Immature natural killer cell (primary cell): Measurements from ENCODE around the gene CELA3A. TPM values are rescaled to one million over a fixed set of nuclear protein-coding genes. Genes with fewer than 3 reads are reported as not detected.
"Not testable (repeated sequence)": the region's sequence is repeated elsewhere in the genome, so short reads cannot be mapped to it uniquely, and the experiment has no call there.

Source experiments
- DNase-seq, 3 donors: peaks; one replicate each; pipeline ENCODE4 v3.0.0; 2022; ENCODE audit warnings: mixed read lengths in 1 of 3
- H3K27ac Mint-ChIP-seq, 6 donors: one replicate each; pipeline ENCODE4 v1.8.0; 2020; ENCODE audit warnings: mixed read lengths in 6 of 6, mild to moderate bottlenecking in 5 of 6, inconsistent platforms in 4 of 6, moderate library complexity in 3 of 6
- H3K27me3 Mint-ChIP-seq, 3 donors: one replicate each; pipeline ENCODE4 v1.8.0; 2020 to 2021; ENCODE audit warnings: low read depth in 3 of 3, mild to moderate bottlenecking in 3 of 3, mixed read lengths in 3 of 3, moderate library complexity in 3 of 3, inconsistent platforms in 1 of 3
- H3K36me3 Mint-ChIP-seq, 3 donors: one replicate each; pipeline ENCODE4 v1.8.0; 2020; ENCODE audit warnings: mixed read lengths in 3 of 3, inconsistent platforms in 2 of 3, mild to moderate bottlenecking in 2 of 3
- H3K4me1 Mint-ChIP-seq, 2 donors: one replicate each; pipeline ENCODE4 v1.8.0; 2020; ENCODE audit warnings: inconsistent platforms in 2 of 2, mild to moderate bottlenecking in 2 of 2, mixed read lengths in 2 of 2, moderate library complexity in 1 of 2
- H3K4me3 Mint-ChIP-seq, 5 donors: one replicate each; pipeline ENCODE4 v1.8.0; 2020; ENCODE audit warnings: mild to moderate bottlenecking in 5 of 5, mixed read lengths in 5 of 5, inconsistent platforms in 3 of 5, moderate library complexity in 3 of 5
- H3K9me3 Mint-ChIP-seq, 6 donors: one replicate each; pipeline ENCODE4 v1.8.0; 2020; ENCODE audit warnings: mild to moderate bottlenecking in 6 of 6, mixed read lengths in 6 of 6, inconsistent platforms in 4 of 6, moderate library complexity in 3 of 6
- polyA plus RNA-seq, 3 donors: library from polyadenylated mRNA; unstranded; fragments of 300-500 nt; fragmentation: Illumina TruSeq; gene quantifications; one replicate each; pipeline ENCODE4 v1.2.3, GENCODE V29; 2021

Gene CELA3A
- polyA plus RNA-seq, 3 donors from 2014 or later = not detected

DNA sequence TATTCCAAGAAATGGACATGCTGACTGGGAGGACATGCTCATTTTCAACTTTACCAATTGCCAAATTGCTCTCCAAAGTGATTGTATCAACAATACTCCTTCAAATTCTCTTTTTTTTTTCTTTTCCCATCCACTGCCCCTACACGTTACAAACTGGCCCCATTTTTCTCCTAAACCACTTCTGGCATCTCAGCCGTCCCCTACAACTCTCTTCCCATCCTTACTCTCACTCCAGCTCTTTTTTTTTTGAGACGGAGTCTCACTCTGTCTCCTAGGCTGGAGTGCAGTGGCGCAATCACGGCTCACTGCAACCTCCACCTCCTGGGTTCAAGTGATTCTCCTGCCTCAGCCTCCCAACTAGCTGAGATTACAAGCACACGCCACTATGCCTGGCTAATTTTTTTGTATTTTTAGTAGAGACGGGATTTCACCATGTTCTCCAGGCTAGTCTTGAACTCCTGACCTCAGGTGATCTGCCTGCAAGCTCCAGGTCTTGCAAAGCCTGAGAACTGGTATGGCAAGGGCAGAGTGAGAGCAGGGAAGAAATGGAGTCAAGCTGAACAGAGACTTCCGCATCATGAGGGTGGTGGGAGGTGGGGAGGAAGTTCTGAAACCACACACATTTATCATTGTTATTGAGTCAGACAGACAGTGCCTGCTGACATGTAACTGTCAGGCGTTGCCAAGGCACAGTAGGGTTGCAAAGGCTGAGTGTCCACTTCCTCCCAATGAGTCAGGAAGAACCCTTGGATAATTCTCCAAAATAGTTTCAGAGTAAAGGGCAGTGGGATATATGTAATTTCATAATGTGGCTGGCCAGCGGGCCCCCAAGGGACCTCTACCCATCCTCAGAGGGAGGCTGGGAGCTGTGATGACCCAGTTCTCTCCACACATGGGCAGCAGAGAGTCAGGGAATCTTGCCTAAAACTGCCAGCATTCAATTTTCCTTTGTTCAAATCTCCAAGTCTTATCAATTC is 17.4 kb downstream of the CELA3A start:
- no peaks in the 10 kb centered on the region for H3K9me3 Mint-ChIP-seq
- H3K27me3 Mint-ChIP-seq = peaks cover 0 to 4% (median 4%) of the 10 kb centered on the region in 3 donors
- H3K36me3 Mint-ChIP-seq = no peaks in the 10 kb centered on the region
- H3K27ac Mint-ChIP-seq = peak overlapping the region; percentile 26 to 95 (median 90)
- DNase-seq = peak; percentile 28 to 67 (median 35)
- peaks cover 25 to 33% of the 10 kb centered on the region in 2 donors for H3K4me1 Mint-ChIP-seq
- H3K4me3 Mint-ChIP-seq = peak overlapping the region in 3 of 5 donors; percentile 75 to 82 (median 75)

GRCh38 chr1:22021061-22021460 is 19.6 kb downstream of the CELA3A start:
- no peak overlapping the region for H3K4me3 Mint-ChIP-seq
- peaks cover 6 to 8% (median 6%) of the 10 kb centered on the region in 3 donors for H3K27me3 Mint-ChIP-seq
- peaks cover 0 to 3% (median 0%) of the 10 kb centered on the region in 3 donors for H3K36me3 Mint-ChIP-seq
- DNase-seq = no peak
- peaks cover 44 to 49% of the 10 kb centered on the region in 2 donors for H3K4me1 Mint-ChIP-seq
- no peaks in the 10 kb centered on the region for H3K9me3 Mint-ChIP-seq
- H3K27ac Mint-ChIP-seq = no peak overlapping the region

- H3K4me1 Mint-ChIP-seq = peaks cover 42 to 45% of the 10 kb centered on the region in 2 donors
- H3K9me3 Mint-ChIP-seq = no peaks in the 10 kb centered on the region
- peak; percentile 86 to 89 (median 86) for DNase-seq
- H3K27me3 Mint-ChIP-seq = peaks cover 6 to 9% (median 8%) of the 10 kb centered on the region in 3 donors
- H3K27ac Mint-ChIP-seq = peak overlapping the region; percentile 91 to 99 (median 94)
- H3K4me3 Mint-ChIP-seq = peak overlapping the region; percentile 93 to 97 (median 94)
- H3K36me3 Mint-ChIP-seq = peaks cover 0 to 9% (median 0%) of the 10 kb centered on the region in 3 donors
Measured at GRCh38 chr1:22024485-22025367, 23.3 kb downstream of the CELA3A start.

GRCh38 chr1:22025368-22026155 is 24.1 kb downstream of the CELA3A start:
- peak; percentile 86 to 88 (median 86) for DNase-seq
- peaks cover 42 to 45% of the 10 kb centered on the region in 2 donors for H3K4me1 Mint-ChIP-seq
- peaks cover 6 to 9% (median 8%) of the 10 kb centered on the region in 3 donors for H3K27me3 Mint-ChIP-seq

DNA sequence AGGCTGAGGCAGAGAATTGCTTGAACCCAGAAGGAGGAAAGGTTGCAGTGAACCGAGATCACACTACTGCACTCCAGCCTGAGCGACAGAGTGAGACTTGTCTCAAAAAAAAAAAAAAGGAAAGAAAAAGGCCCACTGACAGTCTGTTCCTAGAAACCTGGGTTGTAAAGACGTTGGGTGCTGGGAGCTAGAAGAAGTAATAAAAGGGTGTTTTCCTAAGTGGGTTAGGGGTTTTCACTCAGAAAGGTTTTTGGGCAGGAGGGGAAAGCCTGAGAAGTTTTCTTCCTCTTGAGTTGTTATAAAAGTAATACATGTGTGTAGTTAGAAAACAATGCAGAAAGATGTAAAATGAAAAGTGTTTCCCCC is 25.4 kb downstream of the CELA3A start:
- no peaks in the 10 kb centered on the region for H3K9me3 Mint-ChIP-seq
- no peak for DNase-seq
- H3K4me3 Mint-ChIP-seq = peak overlapping the region; percentile 9 to 96 (median 58)
- peaks cover 0 to 12% (median 3%) of the 10 kb centered on the region in 3 donors for H3K36me3 Mint-ChIP-seq
- peaks cover 6 to 9% (median 8%) of the 10 kb centered on the region in 3 donors for H3K27me3 Mint-ChIP-seq
- H3K27ac Mint-ChIP-seq = peak overlapping the region; percentile 30 to 99 (median 92)
- H3K4me1 Mint-ChIP-seq = peaks cover 46 to 54% of the 10 kb centered on the region in 2 donors

More at GRCh38 chr1:22025368-22026155, 24.1 kb downstream of the CELA3A start:
- Mint-ChIP-seq H3K4me3 (peak overlapping the region; percentile 93 to 97 (median 94)), H3K9me3 (no peaks in the 10 kb centered on the region), H3K36me3 (peaks cover 0 to 9% (median 0%) of the 10 kb centered on the region in 3 donors), H3K27ac (peak overlapping the region; percentile 91 to 99 (median 94))

- no peak for DNase-seq
- H3K27ac Mint-ChIP-seq = no peak overlapping the region
- no peak overlapping the region for H3K4me3 Mint-ChIP-seq
- H3K4me1 Mint-ChIP-seq = peaks cover 24 to 32% of the 10 kb centered on the region in 2 donors
- no peaks in the 10 kb centered on the region for H3K9me3 Mint-ChIP-seq
- peaks cover 1 to 4% (median 3%) of the 10 kb centered on the region in 3 donors for H3K27me3 Mint-ChIP-seq
- H3K36me3 Mint-ChIP-seq = peaks cover 0 to 12% (median 3%) of the 10 kb centered on the region in 3 donors
Measured at GRCh38 chr1:22030057-22030456, 28.6 kb downstream of the CELA3A start.

- Mint-ChIP-seq H3K4me1 (peaks cover 24 to 30% of the 10 kb centered on the region in 2 donors), H3K4me3 (no peak overlapping the region), H3K27ac (no peak overlapping the region), H3K36me3 (peaks cover 0 to 12% (median 3%) of the 10 kb centered on the region in 3 donors), H3K9me3 (no peaks in the 10 kb centered on the region), H3K27me3 (peaks cover 0 to 3% (median 2%) of the 10 kb centered on the region in 3 donors)
- DNase-seq = no peak
Measured at GRCh38 chr1:22030473-22030872, 29.0 kb downstream of the CELA3A start.

DNA sequence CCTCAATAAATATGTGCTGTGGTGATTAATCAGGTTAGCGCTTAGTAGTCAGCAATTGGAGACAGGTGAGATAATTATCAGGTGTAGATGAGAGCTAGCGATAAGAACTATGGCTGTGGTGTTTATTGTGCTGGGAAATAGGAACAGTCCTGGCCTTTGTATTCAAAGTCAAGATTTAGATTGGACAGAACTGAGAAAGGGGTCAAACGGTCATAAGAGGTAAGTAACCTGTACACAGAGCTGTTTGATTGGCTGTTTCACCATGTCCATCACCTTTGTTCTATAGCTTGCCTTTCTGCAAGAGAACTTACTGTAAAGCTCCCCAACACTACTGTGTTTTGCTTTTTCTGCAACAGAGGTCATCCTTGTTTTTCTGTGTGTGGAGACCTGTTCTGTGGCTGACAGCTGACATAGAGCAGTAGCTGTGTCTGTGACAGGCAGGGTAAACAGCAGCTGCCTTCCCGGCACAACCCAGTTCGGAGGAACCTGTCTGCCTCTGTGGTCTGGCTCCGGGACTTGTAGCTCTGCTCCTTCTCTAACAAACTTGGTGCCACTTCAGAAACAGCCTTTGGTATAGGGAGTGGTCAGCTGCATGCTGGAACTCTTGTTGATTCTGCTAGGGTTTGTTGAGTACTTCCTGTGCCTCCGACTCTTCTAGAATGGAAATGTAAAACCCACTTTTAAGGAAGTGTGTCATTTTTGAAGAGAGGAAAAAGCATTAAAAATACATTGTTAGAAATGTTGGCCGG is 29.9 kb downstream of the CELA3A start:
- peaks cover 0 to 3% (median 0%) of the 10 kb centered on the region in 3 donors for H3K27me3 Mint-ChIP-seq
- peak overlapping the region in 1 of 5 donors; percentile 18 for H3K4me3 Mint-ChIP-seq

DNA sequence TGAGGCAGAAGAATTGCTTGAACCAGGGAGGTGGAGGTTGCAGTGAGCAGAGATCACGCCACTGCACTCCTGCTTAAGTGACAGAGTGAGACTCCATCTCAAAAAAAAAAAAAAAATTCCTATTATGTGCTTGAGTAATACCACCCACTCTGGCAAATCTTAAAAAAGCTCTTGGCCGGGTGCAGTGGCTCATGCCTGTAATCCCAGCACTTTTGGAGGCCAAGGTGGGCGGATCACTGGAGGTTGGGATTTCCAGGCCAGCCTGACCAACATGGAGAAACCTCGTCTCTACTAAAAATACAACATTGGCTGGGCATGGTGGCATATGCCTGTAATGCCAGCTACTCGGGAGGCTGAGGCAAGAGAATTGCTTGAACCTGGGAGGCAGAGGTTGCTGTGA is 33.4 kb downstream of the CELA3A start:
- not testable (repeated sequence) for H3K27ac Mint-ChIP-seq, H3K9me3 Mint-ChIP-seq, H3K27me3 Mint-ChIP-seq, DNase-seq, H3K4me3 Mint-ChIP-seq, H3K36me3 Mint-ChIP-seq
- H3K4me1 Mint-ChIP-seq = peaks cover 31 to 33% of the 10 kb centered on the region in 2 donors

More for the DNA sequence above, 29.9 kb downstream of the CELA3A start:
- H3K4me1 Mint-ChIP-seq = peaks cover 17 to 21% of the 10 kb centered on the region in 2 donors
- H3K36me3 Mint-ChIP-seq = peaks cover 0 to 9% (median 3%) of the 10 kb centered on the region in 3 donors
- H3K27ac Mint-ChIP-seq = peak overlapping the region in 3 of 6 donors; percentile 28 to 55 (median 47)
- H3K9me3 Mint-ChIP-seq = no peaks in the 10 kb centered on the region
- DNase-seq = no peak

DNA sequence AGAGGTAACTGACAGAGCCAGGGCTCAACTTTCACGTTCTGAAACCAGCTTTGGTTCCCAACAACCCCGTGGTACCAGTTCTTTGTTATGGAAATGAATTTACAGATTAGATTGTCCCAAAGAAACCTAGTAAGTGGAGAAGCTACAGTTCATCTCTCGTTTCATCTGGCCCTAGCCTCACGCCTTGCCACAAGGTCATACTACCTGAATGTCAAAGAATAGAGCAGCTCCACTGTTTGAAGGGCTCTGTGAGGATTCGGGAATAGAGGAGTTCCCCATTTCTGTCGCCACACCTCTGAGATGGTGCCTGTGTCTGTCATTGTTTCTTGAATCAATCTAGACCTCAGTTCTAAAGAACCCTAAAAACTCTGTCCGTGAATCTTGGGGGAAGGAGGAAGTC is 36.1 kb downstream of the CELA3A start:
- Mint-ChIP-seq H3K4me3 (peak overlapping the region in 1 of 5 donors; percentile 2), H3K27ac (peak overlapping the region; percentile 84 to 100 (median 96)), H3K9me3 (no peaks in the 10 kb centered on the region), H3K27me3 (peaks cover 0 to 11% (median 2%) of the 10 kb centered on the region in 3 donors), H3K36me3 (no peaks in the 10 kb centered on the region), H3K4me1 (peaks cover 38 to 40% of the 10 kb centered on the region in 2 donors)
- no peak for DNase-seq

GRCh38 chr1:22038036-22038435 is 36.6 kb downstream of the CELA3A start:
- Mint-ChIP-seq H3K27ac (peak overlapping the region; percentile 96 to 100 (median 97)), H3K9me3 (no peaks in the 10 kb centered on the region), H3K4me3 (peak overlapping the region in 2 of 5 donors; percentile 57 to 68), H3K36me3 (no peaks in the 10 kb centered on the region), H3K4me1 (peaks cover 43 to 44% of the 10 kb centered on the region in 2 donors), H3K27me3 (peaks cover 0 to 11% (median 2%) of the 10 kb centered on the region in 3 donors)
- DNase-seq = no peak
